GM23248 (cell line): Measurements from ENCODE around the gene PRPF31. TPM values are rescaled to one million over a fixed set of nuclear protein-coding genes. Genes with fewer than 3 reads are reported as not detected.
"Not testable (repeated sequence)": the region's sequence is repeated elsewhere in the genome, so short reads cannot be mapped to it uniquely, and the experiment has no call there.

ENCODE experiments used
- DNase-seq: peaks from one replicate; pipeline ENCODE4 v3.0.0-alpha.2; 2015
- H2AFZ ChIP-seq: fragments of 200-600 bp; sonication (generic); 2 replicates; pipeline ENCODE4 v1.6.1; 2016; ENCODE audit warnings: antibody characterized with exemption
- H3F3A ChIP-seq: fragments of 200-600 bp; sonication (generic); 2 replicates; pipeline ENCODE4 v1.6.1; 2016; ENCODE audit warnings: mild to moderate bottlenecking, antibody characterized with exemption, mixed run types; ENCODE audit not compliant: insufficient read depth
- H3K27ac ChIP-seq: fragments of 200-600 bp; sonication (generic); 2 replicates; pipeline ENCODE4 v1.5.1; 2016; ENCODE audit warnings: mild to moderate bottlenecking
- H3K27me3 ChIP-seq: fragments of 200-600 bp; sonication (generic); replicated peaks from 2 replicates; pipeline ENCODE4 v1.6.1; 2016; ENCODE audit warnings: mild to moderate bottlenecking; ENCODE audit not compliant: insufficient read depth
- H3K36me3 ChIP-seq: fragments of 200-600 bp; sonication (generic); 2 replicates; pipeline ENCODE4 v1.6.1; 2016; ENCODE audit warnings: low read depth, mild to moderate bottlenecking
- H3K4me1 ChIP-seq: fragments of 200-600 bp; sonication (generic); 2 replicates; pipeline ENCODE4 v1.6.1; 2016; ENCODE audit warnings: mild to moderate bottlenecking; ENCODE audit not compliant: insufficient read depth
- H3K4me2 ChIP-seq: fragments of 200-600 bp; sonication (generic); one replicate; pipeline ENCODE4 v1.6.1; 2016; ENCODE audit warnings: mild to moderate bottlenecking; ENCODE audit not compliant: unreplicated experiment
- H3K4me3 ChIP-seq: fragments of 200-600 bp; sonication (generic); 2 replicates; pipeline ENCODE4 v1.5.1; 2016; ENCODE audit warnings: mild to moderate bottlenecking
- H3K79me2 ChIP-seq: fragments of 200-600 bp; sonication (generic); 2 replicates; pipeline ENCODE4 v1.6.1; 2016; ENCODE audit warnings: mild to moderate bottlenecking; ENCODE audit not compliant: insufficient read depth
- H3K9ac ChIP-seq: fragments of 200-600 bp; sonication (generic); 2 replicates; pipeline ENCODE4 v1.6.1; 2016; ENCODE audit warnings: mild to moderate bottlenecking
- H3K9me2 ChIP-seq: fragments of 200-600 bp; sonication (generic); 2 replicates; pipeline ENCODE4 v1.6.1; 2016; ENCODE audit warnings: mixed run types, mild to moderate bottlenecking, moderate library complexity; ENCODE audit not compliant: insufficient read depth
- H3K9me3 ChIP-seq: fragments of 200-600 bp; sonication (generic); one replicate; pipeline ENCODE4 v1.6.1; 2017; ENCODE audit warnings: low read depth
- H4K20me1 ChIP-seq: fragments of 200-600 bp; sonication (generic); 2 replicates; pipeline ENCODE4 v1.6.0; 2016; ENCODE audit not compliant: insufficient read depth
- EZH2 ChIP-seq: fragments of 200-600 bp; sonication (generic); IDR thresholded peaks from 2 replicates; pipeline ENCODE4 v1.6.1; 2018; ENCODE audit warnings: antibody characterized with exemption, mild to moderate bottlenecking; ENCODE audit not compliant: insufficient read depth, poor library complexity, severe bottlenecking
- EZH2phosphoT487 ChIP-seq: fragments of 200-600 bp; sonication (generic); IDR thresholded peaks from 2 replicates; pipeline ENCODE4 v1.6.1; 2018; ENCODE audit warnings: antibody characterized with exemption, moderate library complexity, mild to moderate bottlenecking, low read depth; ENCODE audit not compliant: insufficient read depth
- WGBS, 2 experiments: methylation state at CpG; one replicate each; pipeline ENCODE4 v1.1.6; 2015 to 2017; ENCODE audit warnings: low lambda C conversion rate in 2 of 2, low coverage in 1 of 2; ENCODE audit errors: missing lambda C conversion rate in 2 of 2; 5-methylcytosine and 5-hydroxymethylcytosine counted together
- in situ Hi-C: fragments of 300-500 bp; cut with MboI; formaldehyde crosslinking; loops from 2 replicates; pipeline ENCODE4 v1.15.0; 2020
- polyA plus RNA-seq: library from polyadenylated mRNA; unstranded; fragments of >200 nt; fragmentation: Nextera tagmentation; extraction: Ambion mirVana; gene quantifications from 2 replicates; pipeline ENCODE4 v1.2.1, GENCODE V29; 2016
- total RNA-seq: library from RNA; depleted of rRNA; stranded (reverse); fragments of >200 nt; shearing (Covaris generic); gene quantifications from 2 replicates; pipeline ENCODE4 v1.2.3, GENCODE V29; 2014

The PRPF31 gene
- total and polyA plus RNA-seq, 2 experiments from 2014 or later = 38.4 to 78.6 TPM

DNA sequence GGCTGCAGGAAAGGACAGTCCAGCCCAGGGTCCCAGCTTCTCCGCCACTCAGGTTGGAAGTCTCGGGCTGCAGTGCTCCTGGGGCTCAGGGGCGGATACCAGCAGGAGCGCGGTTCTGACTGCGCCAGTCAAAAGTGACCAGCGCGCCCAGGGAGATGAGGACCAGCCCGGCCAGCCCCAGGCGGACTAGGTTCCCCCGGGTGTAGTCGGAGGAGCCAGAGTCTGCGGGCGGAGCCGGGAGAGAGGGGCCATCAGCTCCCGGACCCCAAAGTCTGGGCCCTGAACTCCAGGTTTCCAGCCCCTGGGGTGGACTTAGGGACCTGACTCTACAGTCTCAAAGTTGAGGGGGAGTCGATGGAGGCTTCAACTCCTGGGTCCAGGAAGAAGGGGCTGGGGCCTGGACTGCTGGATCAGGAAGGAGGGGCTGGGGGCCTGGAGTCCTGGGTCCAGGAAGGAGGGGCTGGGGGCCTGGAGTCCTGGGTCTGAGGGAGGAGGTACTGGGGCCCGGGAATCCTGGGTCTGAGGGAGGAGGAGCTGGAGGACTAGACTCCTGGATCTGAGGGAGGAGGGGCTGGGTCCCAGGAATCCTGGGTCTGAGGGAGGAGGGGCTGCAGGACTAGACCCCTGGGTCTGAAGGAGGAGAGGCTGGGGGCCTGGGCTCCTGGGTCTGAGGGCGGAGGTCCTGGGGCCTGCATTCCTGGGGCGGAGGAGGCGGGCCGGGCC is 20.3 kb upstream of the PRPF31 start:
- H3F3A ChIP-seq = no peaks in the 10 kb centered on the region
- H3K9me2 ChIP-seq = no peaks in the 10 kb centered on the region
- H3K27ac ChIP-seq = no peak overlapping the region
- 72 to 86% methylated on average over 19 to 21 of the region's 22 CpGs for WGBS, 2 experiments
- H3K4me1 ChIP-seq = no peaks in the 10 kb centered on the region
- H3K36me3 ChIP-seq = no peaks in the 10 kb centered on the region
- H3K27me3 ChIP-seq = no peaks in the 10 kb centered on the region
- peak overlapping the region; percentile 60 for H3K4me2 ChIP-seq
- TF ChIP-seq EZH2 (no peak), EZH2phosphoT487 (no peak)
- H3K4me3 ChIP-seq = peak overlapping the region; percentile 73
- H3K79me2 ChIP-seq = no peaks in the 10 kb centered on the region
- peak overlapping the region; percentile 96 for H2AFZ ChIP-seq
- DNase-seq = no peak
- no peaks in the 10 kb centered on the region for H4K20me1 ChIP-seq
- H3K9me3 ChIP-seq = no peaks in the 10 kb centered on the region
- in situ Hi-C loops = no loop called here
- peak overlapping the region; percentile 25; the same call in 1 of the 2 replicates for H3K9ac ChIP-seq

DNA sequence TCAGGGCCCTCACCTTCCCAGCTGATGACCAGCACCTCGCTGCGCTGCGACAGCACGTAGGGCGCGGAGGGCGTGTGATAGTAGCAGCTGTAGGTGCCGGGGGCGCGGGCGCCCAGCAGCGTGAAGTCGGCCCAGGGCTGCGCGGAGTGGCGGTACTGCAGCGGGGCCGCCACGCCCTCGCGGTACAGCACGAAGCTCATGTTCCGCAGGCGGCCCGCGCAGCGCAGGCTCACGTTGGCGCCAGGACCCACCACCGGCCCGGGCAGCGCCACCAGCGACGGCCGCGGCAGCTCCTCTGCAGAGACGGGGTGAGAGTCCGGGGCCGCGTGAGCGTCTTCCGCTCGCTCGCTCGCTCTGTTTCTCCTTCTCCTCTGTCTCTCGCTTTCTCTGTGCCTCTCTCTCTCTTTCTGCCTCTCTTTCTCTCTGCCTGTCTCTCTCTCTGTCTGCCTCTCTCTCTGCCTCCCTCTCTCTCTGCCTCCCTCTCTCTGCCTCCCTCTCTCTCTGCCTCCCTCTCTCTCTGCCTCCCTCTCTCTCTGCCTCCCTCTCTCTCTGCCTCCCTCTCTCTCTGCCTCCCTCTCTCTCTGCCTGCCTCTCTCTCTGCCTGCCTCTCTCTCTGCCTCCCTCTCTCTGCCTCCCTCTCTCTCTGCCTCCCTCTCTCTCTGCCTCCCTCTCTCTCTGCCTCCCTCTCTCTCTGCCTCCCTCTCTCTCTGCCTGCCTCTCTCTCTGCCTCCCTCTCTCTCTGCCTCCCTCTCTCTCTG is 19.5 kb upstream of the PRPF31 start:
- H4K20me1 ChIP-seq, H3F3A ChIP-seq, H3K4me1 ChIP-seq, H3K79me2 ChIP-seq, H3K9me3 ChIP-seq, H3K9me2 ChIP-seq, H3K27ac ChIP-seq, in situ Hi-C loops, H3K27me3 ChIP-seq, H3K36me3 ChIP-seq: not testable (repeated sequence)
- Histone ChIP-seq H3K4me2 (peak overlapping the region; percentile 60), H2AFZ (peak overlapping the region; percentile 96), H3K9ac (peak overlapping the region; percentile 25; the same call in 1 of the 2 replicates), H3K4me3 (peak overlapping the region; percentile 73)
- 2% methylated on average over 31 to 38 of the region's 46 CpGs for WGBS, 2 experiments
- peak; percentile 79 for DNase-seq

DNA sequence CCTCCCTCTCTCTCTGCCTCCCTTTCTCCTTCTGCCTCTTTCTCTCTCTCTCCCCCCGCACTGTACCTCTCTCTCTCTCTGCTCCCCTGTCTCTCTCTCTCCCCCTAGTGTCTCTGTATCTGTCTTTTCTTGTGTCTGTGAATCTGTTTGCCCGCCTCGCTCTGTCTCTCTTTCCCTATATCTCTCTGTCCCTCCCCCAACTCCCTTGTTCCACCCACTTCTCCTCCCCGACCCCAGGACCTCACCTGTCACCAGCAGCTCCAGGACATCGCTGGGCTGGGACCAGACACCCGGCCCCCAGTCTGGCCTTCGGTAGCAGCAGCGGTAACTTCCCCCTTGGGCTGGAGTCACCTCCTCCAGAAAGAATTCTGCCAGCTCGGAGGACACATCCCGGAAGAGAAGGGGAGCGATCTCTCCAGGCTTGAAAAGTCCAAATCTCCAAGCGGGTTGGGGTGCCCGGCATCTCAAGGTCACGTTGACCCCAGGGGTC is 18.9 kb upstream of the PRPF31 start:
- H2AFZ ChIP-seq = peak overlapping the region; percentile 96
- no peaks in the 10 kb centered on the region for H3K9me2 ChIP-seq
- H3K27me3 ChIP-seq = no peaks in the 10 kb centered on the region
- no peaks in the 10 kb centered on the region for H3K4me1 ChIP-seq
- H3K36me3 ChIP-seq = no peaks in the 10 kb centered on the region
- H3K27ac ChIP-seq = peak overlapping the region; percentile 22; the same call in 1 of the 2 replicates
- peak overlapping the region; percentile 91 for H3K4me2 ChIP-seq
- H3K9me3 ChIP-seq = no peaks in the 10 kb centered on the region
- 11 to 14% methylated on average over 10 to 14 of the region's 14 CpGs for WGBS, 2 experiments
- peak; percentile 66 for DNase-seq
- in situ Hi-C loops = no loop called here
- H3K79me2 ChIP-seq = no peaks in the 10 kb centered on the region
- peak overlapping the region; percentile 72 for H3K9ac ChIP-seq
- H3F3A ChIP-seq = no peaks in the 10 kb centered on the region
- H4K20me1 ChIP-seq = no peaks in the 10 kb centered on the region
- TF ChIP-seq EZH2 (no peak), EZH2phosphoT487 (no peak)
- H3K4me3 ChIP-seq = peak overlapping the region; percentile 73

DNA sequence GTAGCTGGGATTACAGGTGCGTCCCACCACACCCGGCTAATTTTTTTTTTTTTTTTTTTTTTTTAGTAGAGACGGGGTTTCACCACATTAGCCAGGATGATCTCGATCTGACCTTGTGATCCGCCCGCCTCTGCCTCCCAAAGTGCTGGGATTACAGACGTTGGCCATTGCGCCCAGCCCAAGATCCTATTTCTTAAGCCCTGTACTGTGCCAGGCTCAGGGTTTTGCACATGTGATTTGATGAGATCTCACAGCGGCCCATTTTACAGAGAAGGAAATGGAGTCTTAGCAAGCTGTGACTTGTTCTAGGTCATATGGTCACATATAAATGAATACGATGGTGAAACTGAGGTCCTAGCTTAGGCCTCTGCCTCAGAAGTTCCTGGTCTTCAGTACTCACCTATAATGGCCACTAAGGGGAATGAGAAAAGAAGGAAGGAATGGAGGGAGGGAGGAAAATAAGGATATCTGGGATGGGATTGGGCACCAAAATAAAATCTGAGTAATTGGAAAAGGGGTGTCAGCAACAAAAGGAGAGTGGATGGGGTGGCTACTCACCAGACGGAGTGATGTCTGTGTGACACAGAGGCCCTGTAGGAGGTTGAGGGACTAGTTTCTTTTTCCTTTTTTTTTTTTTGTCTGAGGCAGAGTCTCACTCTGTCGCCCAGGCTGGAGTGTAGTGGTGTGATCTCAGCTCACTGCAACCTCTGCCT is 16.2 kb upstream of the PRPF31 start:
- no peak for DNase-seq
- no peaks in the 10 kb centered on the region for H3F3A ChIP-seq
- no peak overlapping the region for H3K27ac ChIP-seq
- no peak overlapping the region for H3K4me3 ChIP-seq
- TF ChIP-seq EZH2 (no peak), EZH2phosphoT487 (no peak)
- H3K9me2 ChIP-seq = no peaks in the 10 kb centered on the region
- 84 to 86% methylated on average over 12 of the region's 12 CpGs for WGBS, 2 experiments
- H3K4me1 ChIP-seq = no peaks in the 10 kb centered on the region
- no peak overlapping the region for H3K9ac ChIP-seq
- H4K20me1 ChIP-seq = no peaks in the 10 kb centered on the region
- no peaks in the 10 kb centered on the region for H3K9me3 ChIP-seq
- H3K79me2 ChIP-seq = peaks cover 17% of the 10 kb centered on the region
- H3K4me2 ChIP-seq = no peak overlapping the region
- H3K27me3 ChIP-seq = no peaks in the 10 kb centered on the region
- in situ Hi-C loops = no loop called here
- H2AFZ ChIP-seq = no peak overlapping the region
- H3K36me3 ChIP-seq = no peaks in the 10 kb centered on the region

DNA sequence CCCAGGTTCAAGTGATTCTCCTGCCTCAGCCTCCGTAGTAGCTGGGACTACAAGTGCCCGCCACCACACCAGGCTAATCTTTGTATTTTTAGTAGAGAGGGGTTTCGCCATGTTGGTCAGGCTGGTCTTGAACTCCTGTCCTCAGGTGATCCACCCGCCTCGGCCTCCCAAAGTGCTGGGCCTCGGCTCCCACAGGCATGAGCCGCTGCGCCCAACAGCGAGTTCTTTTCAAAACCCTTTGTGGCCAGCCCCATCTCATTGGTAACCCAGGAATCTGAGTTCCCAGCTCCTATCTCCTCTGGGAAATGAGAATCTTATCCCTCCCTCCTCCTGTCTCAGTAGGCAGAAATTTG is 15.7 kb upstream of the PRPF31 start:
- H3K4me2 ChIP-seq, H3K27me3 ChIP-seq, H3F3A ChIP-seq, H3K4me3 ChIP-seq, H3K9me2 ChIP-seq, H3K4me1 ChIP-seq, DNase-seq, H4K20me1 ChIP-seq, H3K9ac ChIP-seq, H3K9me3 ChIP-seq, H2AFZ ChIP-seq, in situ Hi-C loops, H3K36me3 ChIP-seq, H3K27ac ChIP-seq: not testable (repeated sequence)
- peaks cover 22% of the 10 kb centered on the region for H3K79me2 ChIP-seq
- WGBS, 2 experiments = 68 to 77% methylated on average over 7 to 9 of the region's 9 CpGs
